ENCODE data around the gene PPP1R3F.
A peak's percentile ranks its signal among the peaks of the same experiment; 100 is the strongest.
"Not testable (repeated sequence)": the region's sequence is repeated elsewhere in the genome, so short reads cannot be mapped to it uniquely, and the experiment has no call there.

The PPP1R3F gene

GRCh38 chrX:49276671-49277534 is 7.3 kb downstream of the PPP1R3F start:
- DNase-seq: no peak

GRCh38 chrX:49277535-49277830 is 7.9 kb downstream of the PPP1R3F start:
- DNase-seq: no peak

GRCh38 chrX:49278081-49278480 is 8.5 kb downstream of the PPP1R3F start:
- DNase-seq: no peak

GRCh38 chrX:49282647-49283011 is 13.0 kb downstream of the PPP1R3F start:
- no peak for DNase-seq

GRCh38 chrX:49284212-49284611 is 14.6 kb downstream of the PPP1R3F start:
- DNase-seq: no peak

GRCh38 chrX:49286136-49286535 is 16.5 kb downstream of the PPP1R3F start:
- no peak for DNase-seq

- no peak for DNase-seq
Observed at GRCh38 chrX:49286581-49286980, 17.0 kb downstream of the PPP1R3F start.

GRCh38 chrX:49287665-49288064 is 18.1 kb downstream of the PPP1R3F start:
- no peak for DNase-seq

GRCh38 chrX:49290215-49290614 is 20.6 kb downstream of the PPP1R3F start:
- no peak for DNase-seq

GRCh38 chrX:49291615-49292337 is 22.2 kb downstream of the PPP1R3F start:
- DNase-seq: peak; percentile 75

GRCh38 chrX:49292400-49293362 is 23.1 kb downstream of the PPP1R3F start:
- no peak for DNase-seq

GRCh38 chrX:49299293-49299692 is 29.7 kb downstream of the PPP1R3F start:
- DNase-seq: not testable (repeated sequence)

- no peak for DNase-seq
Observed at GRCh38 chrX:49300703-49301102, 31.1 kb downstream of the PPP1R3F start.

GRCh38 chrX:49303346-49303745 is 33.8 kb downstream of the PPP1R3F start, which contains the start of gene GAGE10:
Gene GAGE10, plus strand, starts transcription at chrX:49303646. Its CDS starts 1,214 bp downstream, at chrX:49304860.
- DNase-seq: no peak

GRCh38 chrX:49307775-49308174 is 38.2 kb downstream of the PPP1R3F start:
- DNase-seq: not testable (repeated sequence)

GRCh38 chrX:49308604-49309269 is 39.1 kb downstream of the PPP1R3F start:
- DNase-seq: peak; percentile 8

GRCh38 chrX:49309401-49309981 is 39.9 kb downstream of the PPP1R3F start:
- no peak for DNase-seq

- DNase-seq: no peak
Observed at GRCh38 chrX:49310371-49310770, 40.8 kb downstream of the PPP1R3F start.

GRCh38 chrX:49312176-49312575 is 42.6 kb downstream of the PPP1R3F start:
- no peak for DNase-seq

- DNase-seq: no peak
Observed at GRCh38 chrX:49316085-49316484, 46.5 kb downstream of the PPP1R3F start.

GRCh38 chrX:49321737-49322136 is 52.1 kb downstream of the PPP1R3F start, which contains the start of gene GAGE12J:
Gene GAGE12J, plus strand, starts transcription at chrX:49322037. Its CDS starts 1,157 bp downstream, at chrX:49323194.
- not testable (repeated sequence) for DNase-seq

- not testable (repeated sequence) for DNase-seq
Observed at GRCh38 chrX:49322266-49322665, 52.7 kb downstream of the PPP1R3F start.

Data from stimulated activated CD4-positive, alpha-beta T cell treated with anti-CD3 and anti-CD28 coated beads, Interleukin-4, amount 100 ng/mL, for 24 hours (primary cell).